SK-N-MC (cell line): ENCODE measurements around the gene DNASE1.

Source experiments
- DNase-seq: peaks from one replicate; pipeline ENCODE4 v3.0.0-alpha.2; 2011; ENCODE audit warnings: low read depth, low spot score
- H3K27ac ChIP-seq: fragments of 200-600 bp; sonication (generic); 2 replicates; pipeline ENCODE4 v1.5.1; 2016; ENCODE audit warnings: mixed run types
- H3K36me3 ChIP-seq: fragments of 200-600 bp; sonication (generic); 2 replicates; pipeline ENCODE4 v1.6.1; 2017; ENCODE audit warnings: antibody characterized with exemption, low read length, mixed read lengths; ENCODE audit not compliant: insufficient read depth
- H3K4me3 ChIP-seq: fragments of 200-600 bp; sonication (generic); 2 replicates; pipeline ENCODE4 v1.5.1; 2016
- H3K9ac ChIP-seq: fragments of 200-600 bp; sonication (generic); 2 replicates; pipeline ENCODE4 v1.8.0; 2017; ENCODE audit warnings: mixed run types, mixed read lengths; ENCODE audit not compliant: insufficient read length
- H3K9me3 ChIP-seq: fragments of 200-600 bp; sonication (generic); 2 replicates; pipeline ENCODE4 v1.6.1; 2017; ENCODE audit warnings: low read depth, mild to moderate bottlenecking, antibody characterized with exemption, low read length, moderate library complexity, mixed read lengths
- EZH2 ChIP-seq: fragments of 200-600 bp; sonication (generic); IDR thresholded peaks from one replicate; pipeline ENCODE4 v1.6.1; 2017; ENCODE audit warnings: antibody characterized with exemption
- FOXP2 ChIP-seq: optimal IDR thresholded peaks from 2 replicates; pipeline ENCODE3; 2011; ENCODE audit warnings: mild to moderate bottlenecking, moderate library complexity; ENCODE audit not compliant: insufficient read depth; ENCODE audit errors: extremely low read length, control extremely low read depth
- POLR2AphosphoS5 ChIP-seq: IDR thresholded peaks from 2 replicates; pipeline ENCODE4 v1.6.1; 2012; ENCODE audit warnings: mild to moderate bottlenecking, low read depth, low read length, borderline replicate concordance

DNASE1 gene

DNA sequence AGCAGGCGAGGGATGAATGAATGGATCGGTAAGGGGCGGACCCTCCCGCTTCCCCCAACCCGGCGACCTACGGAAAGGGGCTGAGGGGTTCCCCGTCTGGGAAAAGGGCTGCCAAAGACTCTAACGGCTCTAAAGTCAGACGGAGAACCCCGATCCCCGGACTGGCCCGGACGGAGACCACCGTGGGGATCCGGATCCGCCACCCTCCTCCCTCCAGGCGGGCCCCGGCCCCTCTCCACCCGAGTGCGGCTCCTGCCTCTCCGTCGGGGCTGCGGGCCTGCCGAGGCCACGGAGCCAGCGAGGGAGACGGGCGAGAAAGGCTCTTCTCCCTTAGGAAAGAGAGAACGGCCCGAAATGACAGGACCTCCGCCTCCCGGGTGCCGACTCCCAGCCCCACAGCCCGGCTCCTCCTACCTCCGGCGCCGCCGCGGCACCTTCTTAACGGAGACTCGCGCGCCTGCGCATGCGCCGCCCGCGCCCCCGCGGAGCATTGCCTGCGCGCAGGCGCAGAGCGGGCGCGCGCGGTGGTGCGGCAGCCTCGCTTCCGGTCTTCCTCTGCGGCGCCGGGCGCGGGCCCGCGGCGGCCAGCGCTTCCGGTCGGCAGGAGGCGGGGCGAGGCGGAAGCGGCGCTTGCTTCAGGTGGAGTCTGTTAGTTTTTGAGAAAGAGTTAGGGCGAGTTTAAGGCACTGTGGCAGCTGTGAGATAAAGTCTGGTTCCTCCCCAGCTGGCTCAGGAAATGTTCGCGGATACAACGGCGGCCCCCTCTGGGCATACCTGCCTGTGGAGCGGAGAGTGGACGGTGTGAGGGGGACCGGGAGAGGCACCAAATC, 43.1 kb upstream of the DNASE1 start, which contains the start of gene SLX4:
Gene SLX4 (minus strand): TSS at position 461 of the 830 bp plus-strand sequence. CDS start 2,642 bp downstream, outside the sequence.
- TF ChIP-seq POLR2AphosphoS5: peak; percentile 78; the same call in 1 of the 2 replicates
- no peak for TF ChIP-seq FOXP2
- Histone ChIP-seq H3K27ac (peak within 1 kb of the TSS; percentile 84; the same call in 1 of the 2 replicates), H3K4me3 (peak within 1 kb of the TSS; percentile 98), H3K9me3 (no peaks in the 10 kb centered on the region), H3K9ac (peak within 1 kb of the TSS; percentile 91), H3K36me3 (no peaks in the 10 kb centered on the region; the same call in none of the 2 replicates)
- DNase-seq: no peak

DNA sequence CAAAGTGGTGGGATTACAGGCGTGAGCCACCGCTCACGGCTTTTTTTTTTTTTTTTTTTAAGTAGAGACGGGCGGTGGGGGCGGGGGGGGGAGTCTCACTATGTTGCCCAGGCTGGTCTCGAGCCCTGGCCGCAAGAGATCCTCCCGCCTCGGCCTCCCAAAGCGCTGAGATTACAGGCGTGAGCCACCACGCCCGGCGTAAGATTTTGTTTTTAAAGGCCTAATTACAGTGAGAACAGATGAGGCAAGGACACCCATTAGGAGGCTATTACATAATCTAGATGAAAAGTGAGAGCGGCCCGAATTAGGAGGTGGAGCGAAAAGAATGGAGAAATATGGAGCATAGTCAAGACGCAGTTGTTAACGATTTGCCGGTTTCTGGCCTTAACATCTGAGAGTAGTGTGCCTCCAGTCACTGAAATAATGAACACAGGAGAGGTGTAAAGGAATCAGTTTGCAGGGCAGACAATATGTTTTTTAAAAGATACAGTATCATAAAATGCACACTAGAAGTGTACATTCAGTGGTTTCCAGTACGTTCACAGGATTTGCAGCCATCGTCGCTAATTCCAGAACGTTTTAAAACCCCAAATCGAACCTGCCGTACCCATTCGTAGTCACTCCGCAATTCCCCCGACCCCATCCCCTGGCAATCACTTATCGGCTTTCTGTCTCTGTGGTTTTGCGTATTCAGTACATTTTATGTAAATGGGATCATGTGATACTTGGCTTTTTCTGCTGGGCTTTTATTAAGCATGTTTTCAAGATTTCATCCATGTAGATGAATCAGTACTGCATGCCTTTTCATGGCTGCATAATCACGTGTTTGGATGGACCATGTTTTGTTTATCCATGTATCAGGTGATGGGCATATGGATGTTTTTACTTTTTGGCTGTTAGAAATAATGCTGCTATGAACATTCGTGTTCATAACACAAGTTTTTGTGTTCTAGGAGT, 41.7 kb upstream of the DNASE1 start:
- H3K9ac ChIP-seq: peak overlapping the region; percentile 90
- H3K36me3 ChIP-seq: peaks cover 3% of the 10 kb centered on the region
- H3K27ac ChIP-seq: peak overlapping the region; percentile 84
- H3K9me3 ChIP-seq: no peaks in the 10 kb centered on the region
- H3K4me3 ChIP-seq: peak overlapping the region; percentile 98
- no peak for DNase-seq
- no peak for TF ChIP-seq EZH2
- no peak for TF ChIP-seq POLR2AphosphoS5
- TF ChIP-seq FOXP2: no peak

DNA sequence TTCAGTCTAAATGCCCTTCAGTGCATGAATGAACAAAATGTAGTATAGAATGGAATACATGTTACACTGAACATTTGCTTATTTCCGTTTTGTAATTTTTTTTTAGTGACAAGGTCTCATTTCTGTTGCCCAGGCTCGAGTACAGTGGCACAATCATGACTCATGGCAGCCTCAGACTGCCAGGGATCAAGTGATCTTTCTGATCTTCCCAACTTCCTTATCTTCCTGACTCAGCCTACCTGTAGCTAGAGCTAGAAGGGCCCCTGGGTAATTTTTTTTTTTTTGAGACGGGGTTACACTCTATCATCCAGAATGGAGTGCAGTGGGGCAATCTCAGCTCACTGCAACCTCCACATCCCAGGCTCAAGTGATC, 35.7 kb upstream of the DNASE1 start:
- peaks cover 3% of the 10 kb centered on the region; the same call in 1 of the 2 replicates for H3K36me3 ChIP-seq
- no peaks in the 10 kb centered on the region for H3K9me3 ChIP-seq
- H3K9ac ChIP-seq: no peak overlapping the region
- TF ChIP-seq FOXP2: no peak
- no peak for TF ChIP-seq POLR2AphosphoS5
- TF ChIP-seq EZH2: no peak
- DNase-seq: no peak
- H3K4me3 ChIP-seq: no peak overlapping the region
- no peak overlapping the region for H3K27ac ChIP-seq

DNA sequence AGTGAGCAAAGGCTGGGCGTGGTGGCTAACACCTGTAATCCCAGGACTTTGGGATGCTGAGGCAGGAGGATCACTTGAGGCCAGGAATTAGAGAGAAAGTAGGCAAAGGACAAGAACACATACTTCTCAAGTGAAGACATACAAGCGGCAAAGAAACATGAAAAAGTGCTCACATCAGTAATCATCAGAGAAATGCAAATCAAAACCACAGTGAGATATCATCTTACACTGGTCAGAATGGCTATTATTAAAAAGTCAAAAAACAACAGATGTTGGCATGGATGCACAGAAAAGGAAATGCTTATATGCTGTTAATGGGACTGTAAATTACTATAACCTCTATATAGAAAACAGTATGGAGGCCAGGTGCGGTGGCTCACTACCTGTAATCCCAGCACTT, 30.8 kb upstream of the DNASE1 start:
- no peak overlapping the region for H3K4me3 ChIP-seq
- no peaks in the 10 kb centered on the region for H3K9me3 ChIP-seq
- DNase-seq: no peak
- H3K9ac ChIP-seq: no peak overlapping the region
- no peaks in the 10 kb centered on the region for H3K36me3 ChIP-seq
- H3K27ac ChIP-seq: no peak overlapping the region
- no peak for TF ChIP-seq EZH2
- no peak for TF ChIP-seq FOXP2
- TF ChIP-seq POLR2AphosphoS5: no peak

DNA sequence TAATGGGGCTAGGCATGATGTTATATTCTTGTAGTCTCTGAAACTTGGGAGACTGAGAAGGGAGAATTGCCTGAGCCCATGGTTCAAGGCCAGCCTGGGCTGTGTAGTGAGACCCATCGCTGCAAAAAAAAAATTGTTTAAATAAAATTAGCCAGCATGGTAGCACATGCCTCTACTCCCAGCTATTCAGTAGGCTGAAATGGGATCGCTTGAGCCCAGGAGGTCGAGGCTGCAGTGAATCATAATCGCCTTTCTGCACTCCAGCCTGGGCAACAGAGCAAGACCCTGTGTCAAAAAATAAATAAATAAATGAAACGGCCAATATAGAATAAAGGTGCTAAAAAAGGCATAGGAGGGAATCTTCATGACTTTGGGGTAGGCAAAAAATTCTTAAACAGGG, 29.2 kb upstream of the DNASE1 start:
- no peak for DNase-seq
- Histone ChIP-seq H3K4me3 (no peak overlapping the region), H3K36me3 (no peaks in the 10 kb centered on the region), H3K9ac (no peak overlapping the region), H3K9me3 (no peaks in the 10 kb centered on the region), H3K27ac (no peak overlapping the region)
- TF ChIP-seq FOXP2 (no peak), POLR2AphosphoS5 (no peak), EZH2 (no peak)

DNA sequence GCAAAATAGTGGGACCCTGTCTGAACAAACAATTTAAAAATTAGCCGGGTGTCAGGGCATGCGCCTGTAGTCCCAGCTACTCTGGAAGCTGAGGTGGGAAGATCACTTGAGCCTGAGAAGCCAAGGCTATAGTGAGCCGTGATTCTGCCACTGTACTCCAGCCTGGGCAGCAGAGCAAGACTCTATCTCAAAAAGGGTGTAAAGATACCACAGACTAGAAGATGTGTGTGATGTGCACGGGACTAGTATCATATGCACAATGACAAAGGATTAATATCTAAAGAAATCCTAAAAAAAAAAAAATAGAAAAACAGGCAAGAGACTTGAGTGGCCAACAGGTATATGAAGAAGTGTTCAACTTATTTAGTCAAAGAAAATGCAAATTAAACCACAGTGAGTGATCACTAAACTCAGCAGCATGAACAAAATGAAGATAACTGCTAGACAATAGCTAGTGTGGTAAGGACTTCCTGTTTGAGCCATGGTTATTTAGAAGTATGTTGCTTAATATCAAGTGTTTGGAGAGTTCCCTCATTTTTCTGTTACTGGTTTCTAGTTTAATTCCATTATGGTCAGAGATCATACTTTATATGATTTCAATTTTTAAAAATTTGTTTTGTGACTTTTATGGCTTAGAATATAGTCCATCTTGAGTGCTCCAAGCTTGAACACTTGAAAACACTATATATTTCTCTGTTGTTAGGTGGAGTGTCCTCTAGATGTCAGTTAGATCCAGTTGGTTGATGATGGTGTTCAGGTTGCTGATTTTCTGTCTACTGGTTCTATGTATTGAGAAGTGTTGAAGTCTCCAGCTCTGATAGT, 28.4 kb upstream of the DNASE1 start:
- H3K4me3 ChIP-seq: peak overlapping the region; percentile 21
- no peaks in the 10 kb centered on the region for H3K36me3 ChIP-seq
- H3K9ac ChIP-seq: no peak overlapping the region
- TF ChIP-seq FOXP2 (no peak), EZH2 (no peak)
- peak overlapping the region; percentile 67 for H3K27ac ChIP-seq
- DNase-seq: peak; percentile 60
- H3K9me3 ChIP-seq: no peaks in the 10 kb centered on the region

DNA sequence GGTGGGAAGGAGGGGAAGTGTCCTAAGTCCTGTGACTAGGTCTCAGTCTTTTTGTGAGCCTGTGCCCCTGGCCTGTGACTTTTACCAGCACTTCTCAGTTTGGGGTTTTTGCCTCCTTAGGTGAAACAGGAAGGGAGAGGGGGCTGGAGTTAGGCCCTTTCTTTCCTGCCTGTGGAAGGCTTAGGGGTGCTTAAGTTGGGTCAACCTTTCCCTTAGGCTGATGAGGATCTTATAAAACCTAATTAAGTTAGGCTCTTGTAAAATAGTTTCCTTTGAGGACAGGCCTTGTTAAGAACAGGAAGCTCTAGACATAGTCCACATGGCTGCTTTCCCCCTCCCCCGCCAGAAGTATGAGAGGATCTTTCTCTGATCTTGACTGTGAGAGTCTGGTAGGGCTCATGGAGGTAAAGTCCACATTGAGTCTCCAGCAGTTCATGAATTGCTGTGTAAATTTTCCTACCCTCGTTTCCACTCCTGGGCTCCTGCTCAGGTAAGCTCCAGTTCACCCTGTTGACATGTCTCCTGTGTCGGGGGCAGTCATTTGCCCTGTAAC, 17.0 kb upstream of the DNASE1 start:
- TF ChIP-seq EZH2: no peak
- TF ChIP-seq POLR2AphosphoS5: no peak; the same call in 1 of the 2 replicates
- no peak for TF ChIP-seq FOXP2
- no peaks in the 10 kb centered on the region for H3K36me3 ChIP-seq
- 0 out of 2 replicates have a peak, but pooled peaks cover 6% of the 10 kb centered on the region for H3K9me3 ChIP-seq
- peak; percentile 53 for DNase-seq
- peak overlapping the region; percentile 7; the same call in 1 of the 2 replicates for H3K4me3 ChIP-seq
- H3K27ac ChIP-seq: peak overlapping the region; percentile 81
- H3K9ac ChIP-seq: peak overlapping the region; percentile 1
